NK-92 (cell line): ENCODE data around the gene GPC2.
"Not testable (repeated sequence)": the region's sequence is repeated elsewhere in the genome, so short reads cannot be mapped to it uniquely, and the experiment has no call there.

Source experiments
- DNase-seq: peaks from one replicate; lab custom pipeline; 2025; ENCODE audit not compliant: unreplicated experiment; lab: John Stamatoyannopoulos, UW

Gene GPC2

GRCh38 chr7:100208911-100209408 is 31.8 kb upstream of the GPC2 start:
- no peak for DNase-seq

GRCh38 chr7:100204454-100204853 is 27.3 kb upstream of the GPC2 start:
- no peak for DNase-seq

- no peak for DNase-seq
Measured at GRCh38 chr7:100200693-100201092, 23.5 kb upstream of the GPC2 start.

GRCh38 chr7:100198266-100198665 is 21.1 kb upstream of the GPC2 start:
- no peak for DNase-seq

GRCh38 chr7:100195901-100196322 is 18.7 kb upstream of the GPC2 start:
- not testable (repeated sequence) for DNase-seq

- no peak for DNase-seq
Measured at GRCh38 chr7:100195222-100195621, 18.0 kb upstream of the GPC2 start.

- DNase-seq = no peak
Measured at GRCh38 chr7:100192969-100193368, 15.8 kb upstream of the GPC2 start.

GRCh38 chr7:100192281-100192862 is 15.2 kb upstream of the GPC2 start:
- not testable (repeated sequence) for DNase-seq

- DNase-seq = no peak
Measured at GRCh38 chr7:100191775-100192174, 14.6 kb upstream of the GPC2 start.

- DNase-seq = no peak
Measured at GRCh38 chr7:100190048-100190711, 13.0 kb upstream of the GPC2 start.

- no peak for DNase-seq
Measured at GRCh38 chr7:100189061-100189460, 11.9 kb upstream of the GPC2 start.

GRCh38 chr7:100185726-100186125 is 8.5 kb upstream of the GPC2 start:
- DNase-seq = no peak

- DNase-seq = not testable (repeated sequence)
Measured at GRCh38 chr7:100183090-100183489, 5.9 kb upstream of the GPC2 start.

- DNase-seq = not testable (repeated sequence)
Measured at GRCh38 chr7:100182616-100183015, 5.4 kb upstream of the GPC2 start.

- DNase-seq = not testable (repeated sequence)
Measured at GRCh38 chr7:100180084-100180483, 2.9 kb upstream of the GPC2 start.

- no peak for DNase-seq
Measured at GRCh38 chr7:100176096-100177044, 811 bp downstream of the GPC2 start.

GRCh38 chr7:100175296-100175935 is 1.8 kb downstream of the GPC2 start:
- no peak for DNase-seq

- DNase-seq = no peak
Measured at GRCh38 chr7:100174582-100174981, 2.6 kb downstream of the GPC2 start.

GRCh38 chr7:100173806-100174495 is 3.2 kb downstream of the GPC2 start:
- no peak for DNase-seq

- DNase-seq = no peak
Measured at GRCh38 chr7:100171840-100172239, 5.3 kb downstream of the GPC2 start.
